ENCODE results near the gene NEDD4L. TPM values are rescaled to one million over a fixed set of nuclear protein-coding genes. Genes with fewer than 3 reads are reported as not detected.

NEDD4L gene
- total RNA-seq, 1 donor from 2014 or later: 32.6 TPM

- H3K27me3 Mint-ChIP-seq: no peaks in the 10 kb centered on the region
- H3K27ac Mint-ChIP-seq: no peak overlapping the region
- no peak overlapping the region for H3K4me3 Mint-ChIP-seq
- TF ChIP-seq CTCF (IDR thresholded peaks at IDR 0.05): no peak
- H3K36me3 Mint-ChIP-seq (ENCODE audit: low read depth): peaks cover 26% of the 10 kb centered on the region
- intact Hi-C loops (cut with micrococcal nuclease): no loop called here
- H3K9me3 Mint-ChIP-seq: no peaks in the 10 kb centered on the region
- DNase-seq (no peak), ATAC-seq (ENCODE audit: low read depth) (no peak)
- peaks cover 3% of the 10 kb centered on the region for H3K4me1 Mint-ChIP-seq
- POLR2A ChIA-PET: no interaction called here
- CTCF ChIA-PET: interaction anchor here (1.4 kb wide), 1 partner anchor 366 kb away, joined by 4 read pairs; no protein-coding TSS in a partner anchor
Observed at GRCh38 chr18:58397385-58398132, 353.5 kb downstream of the NEDD4L start.

GRCh38 chr18:58398648-58399398, 354.8 kb downstream of the NEDD4L start:
- ChIA-PET CTCF (no interaction called here), POLR2A (no interaction called here)
- no peaks in the 10 kb centered on the region for H3K9me3 Mint-ChIP-seq
- no peak for DNase-seq
- peaks cover 16% of the 10 kb centered on the region for H3K36me3 Mint-ChIP-seq (ENCODE audit: low read depth)
- no peak overlapping the region for H3K4me3 Mint-ChIP-seq
- intact Hi-C loops (cut with micrococcal nuclease): no loop called here
- H3K27me3 Mint-ChIP-seq: no peaks in the 10 kb centered on the region
- no peak overlapping the region for H3K27ac Mint-ChIP-seq
- TF ChIP-seq CTCF (IDR thresholded peaks at IDR 0.05): no peak
- ATAC-seq (ENCODE audit: low read depth): no peak
- H3K4me1 Mint-ChIP-seq: peaks cover 3% of the 10 kb centered on the region

GRCh38 chr18:58400331-58400870, 356.4 kb downstream of the NEDD4L start:
- H3K4me1 Mint-ChIP-seq: peaks cover 3% of the 10 kb centered on the region
- ChIA-PET CTCF (no interaction called here), POLR2A (no interaction called here)
- DNase-seq: no peak
- no peak for ATAC-seq (ENCODE audit: low read depth)
- H3K27me3 Mint-ChIP-seq: no peaks in the 10 kb centered on the region
- peaks cover 16% of the 10 kb centered on the region for H3K36me3 Mint-ChIP-seq (ENCODE audit: low read depth)
- H3K4me3 Mint-ChIP-seq: no peak overlapping the region
- TF ChIP-seq CTCF (IDR thresholded peaks at IDR 0.05): no peak
- no peak overlapping the region for H3K27ac Mint-ChIP-seq
- intact Hi-C loops (cut with micrococcal nuclease): loop anchor here (1.0 kb wide), 1 partner anchor 364 kb away; no protein-coding TSS in a partner anchor
- H3K9me3 Mint-ChIP-seq: no peaks in the 10 kb centered on the region

- H3K4me3 Mint-ChIP-seq: no peak overlapping the region
- H3K4me1 Mint-ChIP-seq: peaks cover 3% of the 10 kb centered on the region
- DNase-seq: no peak
- no peaks in the 10 kb centered on the region for H3K27me3 Mint-ChIP-seq
- no peaks in the 10 kb centered on the region for H3K9me3 Mint-ChIP-seq
- H3K36me3 Mint-ChIP-seq (ENCODE audit: low read depth): peaks cover 11% of the 10 kb centered on the region
- POLR2A ChIA-PET: no interaction called here
- CTCF ChIA-PET: no interaction called here
- ATAC-seq (ENCODE audit: low read depth): no peak
- H3K27ac Mint-ChIP-seq: no peak overlapping the region
- no peak for TF ChIP-seq CTCF (IDR thresholded peaks at IDR 0.05)
- intact Hi-C loops (cut with micrococcal nuclease): no loop called here
Observed at GRCh38 chr18:58401191-58401590, 357.2 kb downstream of the NEDD4L start.

GRCh38 chr18:58402247-58402646, 358.2 kb downstream of the NEDD4L start:
- Mint-ChIP-seq H3K27ac (no peak overlapping the region), H3K36me3 (ENCODE audit: low read depth) (peaks cover 4% of the 10 kb centered on the region), H3K4me3 (no peak overlapping the region), H3K4me1 (peaks cover 3% of the 10 kb centered on the region), H3K9me3 (no peaks in the 10 kb centered on the region), H3K27me3 (no peaks in the 10 kb centered on the region)
- DNase-seq (no peak), ATAC-seq (ENCODE audit: low read depth) (no peak)
- no peak for TF ChIP-seq CTCF (IDR thresholded peaks at IDR 0.05)
- intact Hi-C loops (cut with micrococcal nuclease): no loop called here
- CTCF ChIA-PET: interaction anchor here (1.0 kb wide), 1 partner anchor 362 kb away, joined by 3 read pairs; no protein-coding TSS in a partner anchor
- POLR2A ChIA-PET: no interaction called here

Measured in activated B cell treated with CpG ODN at 0.5 μM for 24 hours (primary cell).